Epidermal melanocyte (primary cell): ENCODE data around the gene FSTL4.

ENCODE experiments used
- DNase-seq: peaks from one replicate; pipeline ENCODE4 v3.0.0; 2011; ENCODE audit warnings: low spot score; ENCODE audit not compliant: insufficient read length

The FSTL4 gene

DNA sequence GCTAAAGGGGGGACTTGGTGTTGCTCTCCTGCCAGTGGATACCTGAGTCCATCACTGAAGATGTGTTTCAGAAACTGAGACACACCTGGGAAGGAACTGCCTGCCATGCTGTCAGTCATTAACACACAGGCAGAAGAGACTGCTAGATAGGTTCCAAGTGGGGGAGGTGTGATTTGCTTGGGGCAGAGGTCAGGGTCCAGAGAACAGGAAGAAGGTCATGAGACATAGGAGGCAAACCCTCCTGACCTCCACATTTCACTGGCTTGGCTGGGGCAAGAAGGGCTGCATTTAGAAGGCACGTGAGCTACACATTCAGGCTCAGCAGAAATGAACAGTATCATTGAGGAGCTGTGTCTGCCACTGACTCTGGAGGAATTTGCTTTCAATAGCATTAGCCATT lies 344.7 kb downstream of the FSTL4 start:
- no peak for DNase-seq

DNA sequence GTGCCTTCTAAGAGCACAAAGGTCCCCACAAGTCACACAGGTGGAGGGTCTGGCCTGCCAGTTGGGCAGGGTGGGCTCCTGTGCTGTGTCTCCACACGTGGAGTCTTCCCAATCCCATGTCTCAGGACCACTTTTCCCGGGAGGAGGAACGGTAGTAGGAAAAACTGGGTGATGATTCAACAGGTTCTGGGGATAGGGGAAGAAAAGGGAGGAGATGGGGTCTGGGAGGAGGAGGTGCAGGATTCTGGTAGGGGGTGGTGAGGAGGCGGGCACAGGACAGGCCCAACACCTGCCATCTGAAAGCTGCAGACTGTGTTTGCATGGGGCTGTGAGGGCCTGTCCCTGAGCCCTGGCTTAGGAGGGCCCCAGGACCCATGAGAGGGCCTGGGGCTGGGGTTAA lies 345.4 kb downstream of the FSTL4 start:
- no peak for DNase-seq

DNA sequence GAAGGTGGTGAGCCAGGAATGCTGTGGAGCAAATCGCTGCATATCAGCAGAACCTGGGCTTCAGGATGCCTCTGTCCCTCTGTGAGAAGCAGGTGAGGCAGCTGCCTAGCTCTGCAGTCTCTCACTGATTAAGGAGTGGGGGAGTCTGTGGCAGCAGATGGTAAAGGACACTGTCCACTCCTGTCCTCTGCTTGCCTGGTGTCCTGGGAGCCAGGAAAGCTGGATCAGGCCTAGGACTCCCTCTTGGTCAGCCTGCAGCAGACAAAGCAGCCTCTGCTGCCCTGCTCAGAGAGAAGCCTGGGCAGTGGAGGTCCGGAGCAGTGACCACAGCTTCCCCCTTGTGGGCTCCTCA lies 345.8 kb downstream of the FSTL4 start:
- DNase-seq, result no peak

GRCh38 chr5:133265720-133266526 lies 346.4 kb downstream of the FSTL4 start:
- DNase-seq, result no peak

DNA sequence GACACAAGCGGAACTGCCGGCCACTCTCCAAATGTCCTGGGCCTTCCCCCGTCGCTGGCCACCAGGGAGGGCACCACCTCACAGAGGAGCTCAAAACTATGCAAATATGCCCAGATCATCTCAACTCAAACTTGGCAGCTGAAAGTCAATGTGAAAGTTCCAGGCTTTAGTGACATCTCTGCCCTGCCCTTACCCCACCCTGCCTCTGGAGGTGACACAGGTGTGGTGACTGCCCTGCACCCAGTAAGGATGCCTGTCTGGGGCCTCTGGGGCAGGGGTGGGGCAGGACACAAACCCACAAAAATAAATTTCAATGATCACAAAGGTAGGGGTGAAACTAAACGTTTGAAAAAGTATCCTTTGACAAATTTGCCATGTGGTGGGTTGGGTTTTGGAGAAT lies 347.1 kb downstream of the FSTL4 start:
- DNase-seq, result no peak

DNA sequence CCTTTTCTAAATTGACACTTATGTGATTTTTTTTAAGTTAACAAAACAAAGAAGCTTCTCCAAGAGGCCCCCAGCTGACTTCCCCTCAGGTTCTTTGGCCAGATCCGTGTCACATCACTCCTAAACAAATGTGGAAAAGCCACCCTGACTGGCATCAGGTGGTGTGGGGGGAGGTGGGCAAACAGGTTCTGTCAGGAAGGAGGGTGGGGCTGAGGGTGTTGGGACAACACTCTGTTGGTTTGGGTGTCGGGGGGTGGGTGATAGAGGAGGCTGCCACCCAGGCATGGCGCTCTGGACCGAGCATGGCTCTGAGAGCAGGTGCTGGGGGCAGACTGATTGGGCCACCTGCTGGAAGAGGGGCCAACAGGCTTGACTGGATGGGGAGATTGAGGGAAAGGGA lies 349.7 kb downstream of the FSTL4 start:
- DNase-seq, result no peak

DNA sequence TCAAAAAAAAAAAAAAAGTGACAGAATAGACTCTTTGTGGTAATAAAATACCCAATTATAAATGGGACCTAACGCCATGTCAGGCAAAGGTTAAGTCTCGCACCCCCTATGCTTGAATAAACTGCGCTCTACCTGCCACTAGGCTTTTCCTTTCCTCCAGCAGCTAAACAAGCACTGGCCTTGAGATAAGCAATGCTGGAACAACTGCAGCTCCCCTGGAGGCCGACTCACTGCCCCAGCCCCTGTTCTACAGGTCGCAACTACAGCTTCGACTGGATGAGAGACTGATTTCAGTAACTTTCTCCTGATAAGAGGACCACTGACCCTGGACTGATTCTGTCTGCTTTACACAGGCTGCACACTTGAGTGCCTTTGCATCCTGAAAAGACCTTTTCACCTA lies 350.3 kb downstream of the FSTL4 start:
- DNase-seq, result no peak

DNA sequence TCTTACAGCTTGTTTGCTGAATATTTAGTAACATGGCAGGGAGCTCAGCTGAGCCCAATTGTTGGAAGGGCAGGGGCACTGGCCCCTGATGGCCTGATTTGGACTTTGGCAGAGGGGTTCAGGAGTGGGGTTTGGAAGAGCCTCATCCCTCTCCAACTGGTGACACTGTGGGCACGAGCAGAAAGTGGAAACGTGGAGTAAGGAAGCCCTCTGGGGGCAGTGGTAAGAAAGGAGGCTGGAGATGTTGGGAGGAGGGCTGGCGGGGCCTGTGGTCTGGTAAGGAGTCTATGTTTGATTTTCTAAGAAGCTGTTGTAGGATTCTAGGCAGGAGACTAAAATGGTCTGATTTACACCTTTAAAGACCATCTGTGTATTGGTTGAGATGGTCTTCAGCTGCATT lies 351.6 kb downstream of the FSTL4 start:
- DNase-seq, result no peak

- no peak for DNase-seq
Observed at GRCh38 chr5:133259199-133259997, 352.9 kb downstream of the FSTL4 start.

GRCh38 chr5:133257977-133258376 lies 354.4 kb downstream of the FSTL4 start:
- no peak for DNase-seq

DNA sequence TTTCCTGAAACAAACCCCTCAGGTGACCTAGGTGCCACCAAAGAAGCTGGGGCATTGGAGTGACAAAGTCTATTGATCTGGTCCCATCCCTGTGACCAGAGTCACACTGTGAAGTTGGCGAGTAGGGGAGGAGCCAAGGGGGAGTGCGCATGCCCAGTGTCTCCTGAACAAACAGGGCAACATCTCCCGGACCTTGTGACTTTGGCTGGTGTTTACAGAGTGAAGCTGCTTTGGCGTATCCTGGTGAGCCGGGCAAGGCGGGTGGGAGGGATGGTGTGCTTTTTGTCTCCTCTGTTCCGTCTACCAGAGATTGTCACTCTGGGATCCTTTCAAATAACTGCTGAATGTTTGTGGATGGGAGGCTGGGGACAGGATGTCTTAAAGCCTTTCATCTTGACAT lies 356.1 kb downstream of the FSTL4 start:
- no peak for DNase-seq

DNA sequence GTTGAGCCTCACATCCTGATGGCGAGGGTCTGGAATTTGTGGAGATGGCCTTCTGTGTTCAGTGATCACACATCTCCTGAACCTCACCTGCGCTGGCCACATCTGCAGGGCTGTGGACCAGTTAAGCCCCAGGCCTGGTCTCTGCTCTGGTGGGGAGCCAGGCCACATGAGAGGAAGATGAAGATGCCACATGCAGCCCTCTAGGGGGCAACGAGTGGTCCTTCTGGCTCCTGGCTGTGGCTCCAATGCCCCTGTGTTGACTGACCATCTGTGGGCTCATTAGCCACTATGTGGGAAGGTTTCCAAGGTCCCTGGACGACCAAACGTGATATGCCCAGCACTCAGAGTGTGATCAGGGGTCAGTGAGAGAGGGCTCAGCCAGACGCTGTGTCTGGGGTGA lies 357.5 kb downstream of the FSTL4 start:
- DNase-seq, result no peak

- no peak for DNase-seq
Observed at GRCh38 chr5:133253671-133254070, 358.7 kb downstream of the FSTL4 start.

DNA sequence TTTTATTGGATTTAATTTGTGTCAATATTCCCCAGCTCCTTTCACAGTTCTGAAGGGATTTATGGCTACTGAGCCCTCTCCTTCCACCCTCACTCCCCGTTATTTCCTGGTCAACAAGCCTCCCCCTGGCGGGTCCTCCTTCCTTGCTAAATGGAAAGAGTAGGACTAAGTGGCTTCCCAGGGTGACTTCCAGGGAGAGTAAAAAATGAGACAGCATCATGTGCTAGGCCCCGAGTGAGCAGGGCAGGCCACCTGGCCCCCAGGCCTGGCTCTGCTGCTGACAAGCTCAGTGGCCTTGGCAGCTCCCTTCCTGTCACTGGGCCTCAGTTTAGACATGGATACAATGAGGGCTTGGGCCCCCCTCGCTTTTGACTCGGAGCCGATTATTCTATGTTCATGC lies 359.3 kb downstream of the FSTL4 start:
- no peak for DNase-seq

GRCh38 chr5:133252133-133252480 lies 360.2 kb downstream of the FSTL4 start:
- no peak for DNase-seq

GRCh38 chr5:133251296-133252132 lies 360.8 kb downstream of the FSTL4 start:
- no peak for DNase-seq

- no peak for DNase-seq
Observed at GRCh38 chr5:133250527-133250926, 361.8 kb downstream of the FSTL4 start.

DNA sequence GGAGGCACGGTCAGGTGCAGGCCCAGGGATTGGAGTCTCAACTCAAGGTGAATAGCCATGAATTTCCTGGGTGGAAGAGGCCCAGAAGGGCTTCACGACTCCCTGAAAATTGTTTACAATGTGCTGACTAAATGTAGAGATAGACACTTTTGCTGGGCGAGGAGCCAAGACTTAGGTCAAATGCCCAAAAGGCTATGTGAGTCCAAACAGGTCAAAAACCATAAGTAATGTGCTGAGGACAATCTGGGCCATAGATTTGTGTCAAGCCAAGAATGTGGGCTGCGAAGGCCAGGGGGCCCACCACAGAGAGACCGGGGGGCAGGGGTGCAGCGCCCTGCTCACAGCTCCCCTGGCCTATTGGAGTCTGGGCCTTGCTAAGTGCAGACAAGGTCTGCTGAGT lies 362.7 kb downstream of the FSTL4 start:
- no peak for DNase-seq

- DNase-seq, result no peak
Observed at GRCh38 chr5:133247881-133248624, 364.3 kb downstream of the FSTL4 start.

- no peak for DNase-seq
Observed at GRCh38 chr5:133247151-133247709, 365.1 kb downstream of the FSTL4 start.
